HG03108 (cell line): ENCODE data around the gene STK10.

Experiments
- ATAC-seq: cut with Tn5 transposase; IDR thresholded peaks from one replicate; pipeline ENCODE4 v1.9.1; 2021; ENCODE audit warnings: moderate library complexity; ENCODE audit not compliant: unreplicated experiment

The STK10 gene

DNA sequence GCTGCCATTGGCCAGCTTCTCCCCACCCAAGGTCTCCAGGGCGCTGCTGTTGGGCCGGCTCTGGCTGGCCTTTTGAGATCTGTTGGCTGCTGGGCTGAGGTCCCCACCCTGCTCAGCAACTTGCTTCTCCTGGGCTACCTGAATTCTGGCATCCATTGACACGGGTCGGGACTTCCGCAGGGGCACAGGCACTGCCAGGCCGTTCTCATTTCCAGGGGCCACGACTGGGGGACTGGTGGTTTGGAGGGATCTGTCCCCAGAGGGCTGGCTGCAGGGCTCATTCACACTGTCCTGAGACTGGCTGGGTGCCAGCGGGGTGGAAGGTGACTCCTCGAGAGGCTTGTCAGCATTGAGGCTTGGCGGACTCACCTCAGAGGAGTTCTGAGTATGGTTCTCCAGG lies 94.5 kb downstream of the STK10 start:
- no peak for ATAC-seq

DNA sequence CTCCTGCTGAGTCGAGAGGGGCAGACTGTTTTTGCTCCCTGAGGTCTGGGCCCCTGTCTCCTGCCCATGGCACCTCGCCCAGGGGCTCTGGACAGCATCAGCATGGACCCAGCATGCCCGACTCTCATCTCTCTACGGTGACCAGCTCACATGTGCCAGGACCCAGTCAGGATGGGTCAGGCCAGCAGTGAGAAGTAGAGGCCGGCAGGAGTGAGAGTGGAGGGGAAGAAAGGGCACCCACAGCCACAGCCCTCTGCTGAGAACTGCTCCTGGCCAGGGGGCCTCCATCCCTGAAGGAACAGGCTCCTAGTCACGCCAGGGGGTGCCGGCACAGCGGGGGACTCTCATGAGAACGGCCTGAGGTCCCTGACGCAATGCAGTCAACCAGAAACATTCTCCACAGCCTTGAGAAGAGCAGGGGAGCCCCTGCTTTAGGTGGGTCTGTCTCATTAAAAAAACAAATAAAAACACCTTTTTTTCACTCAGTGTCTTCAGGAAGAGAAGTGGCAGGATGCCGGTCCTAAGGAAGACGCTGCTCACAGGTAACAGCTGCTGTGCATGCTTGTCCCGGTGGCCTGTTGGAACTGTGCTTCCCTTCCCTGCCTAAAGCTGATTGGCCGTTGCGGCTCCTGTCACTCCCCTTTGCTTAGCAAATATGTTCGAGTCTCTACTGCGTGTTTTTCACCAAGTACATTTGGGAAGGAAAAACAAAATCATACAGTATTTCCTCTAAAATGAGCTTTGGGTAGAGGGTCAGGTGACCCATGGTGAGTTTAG lies 95.9 kb downstream of the STK10 start:
- ATAC-seq, result no peak

DNA sequence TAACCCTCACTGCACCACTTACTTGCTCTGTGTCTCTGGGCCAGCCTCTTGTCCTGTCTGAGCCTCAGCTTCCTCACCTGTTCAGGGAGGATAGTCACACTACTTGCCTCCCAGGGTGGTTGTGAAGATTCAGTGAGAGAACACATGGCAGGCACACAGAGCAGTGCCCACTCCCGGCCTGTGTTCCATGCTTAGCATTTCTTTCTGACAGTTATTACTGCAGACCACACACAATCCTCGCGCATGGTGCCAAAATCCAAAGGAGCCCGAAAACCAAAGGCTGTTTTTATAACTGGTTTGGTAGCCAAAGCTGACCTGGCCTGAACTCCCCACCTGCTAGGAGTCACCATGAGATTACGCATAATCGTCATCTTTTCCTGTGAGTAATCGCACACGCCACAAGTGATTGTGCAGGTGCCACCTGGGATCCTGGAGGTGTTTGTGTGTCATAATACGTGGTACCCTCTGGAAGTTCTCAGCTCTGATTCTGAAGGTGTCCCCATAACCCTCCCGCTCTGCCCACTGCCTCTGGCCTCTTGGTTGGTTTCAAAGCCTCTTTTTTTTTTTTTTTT lies 97.0 kb downstream of the STK10 start:
- ATAC-seq, result no peak

DNA sequence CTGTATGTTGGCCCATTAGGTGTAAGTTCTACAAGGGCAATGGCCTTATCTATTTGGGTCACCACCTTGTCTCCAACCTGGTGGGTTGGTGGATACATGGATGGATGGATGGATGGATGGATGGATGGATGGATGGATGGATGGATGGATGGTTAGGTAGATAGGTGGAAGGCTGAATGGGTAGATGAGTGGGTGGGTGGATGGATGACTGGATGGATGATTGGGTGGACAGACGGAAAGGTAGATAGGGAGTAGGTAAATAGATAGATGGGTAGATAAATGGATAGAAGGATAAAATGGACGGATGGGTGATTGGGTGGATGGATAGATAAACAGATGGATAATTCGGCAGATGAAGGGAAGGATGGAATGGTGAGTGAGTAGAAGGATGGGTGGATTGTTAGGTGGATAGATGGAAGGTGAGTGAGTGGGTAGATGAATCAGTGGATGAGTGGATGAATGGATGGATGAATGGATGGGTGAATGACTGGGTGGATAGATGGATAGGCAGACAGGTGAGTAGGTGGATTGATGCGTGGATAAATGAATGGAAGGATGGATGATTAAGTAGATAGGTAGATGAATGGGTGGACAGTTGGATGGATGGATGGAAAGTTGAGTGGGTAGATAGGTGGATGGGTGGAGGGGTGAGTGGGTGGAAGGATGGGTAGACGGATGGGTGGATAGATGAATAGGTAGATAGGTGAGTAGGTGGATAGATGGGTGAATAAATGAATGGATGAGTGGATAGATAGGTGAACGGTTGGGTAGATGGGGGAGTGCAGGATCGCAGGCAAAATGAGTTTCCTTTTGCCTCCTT lies 98.5 kb downstream of the STK10 start:
- ATAC-seq, result no peak

DNA sequence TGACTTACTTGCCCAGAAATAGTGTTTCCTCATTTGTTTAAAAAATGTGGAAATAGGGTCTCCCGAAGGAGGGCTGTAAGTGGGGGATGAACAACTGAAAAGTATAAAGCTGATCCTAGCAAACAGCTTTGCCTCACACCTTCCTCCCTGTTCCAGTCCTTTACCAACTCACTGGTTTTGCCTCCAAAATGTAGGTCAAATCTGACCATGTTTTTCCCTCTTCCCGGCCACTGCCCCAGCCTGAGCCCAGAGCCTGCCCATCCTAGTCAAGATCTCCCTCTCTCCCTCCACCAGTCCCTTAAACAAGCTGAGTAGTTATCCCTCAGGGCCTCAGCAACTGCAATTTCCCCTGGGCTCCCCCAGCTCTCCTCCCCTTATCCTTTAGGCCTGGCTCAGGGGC lies 99.2 kb downstream of the STK10 start:
- ATAC-seq, result no peak

DNA sequence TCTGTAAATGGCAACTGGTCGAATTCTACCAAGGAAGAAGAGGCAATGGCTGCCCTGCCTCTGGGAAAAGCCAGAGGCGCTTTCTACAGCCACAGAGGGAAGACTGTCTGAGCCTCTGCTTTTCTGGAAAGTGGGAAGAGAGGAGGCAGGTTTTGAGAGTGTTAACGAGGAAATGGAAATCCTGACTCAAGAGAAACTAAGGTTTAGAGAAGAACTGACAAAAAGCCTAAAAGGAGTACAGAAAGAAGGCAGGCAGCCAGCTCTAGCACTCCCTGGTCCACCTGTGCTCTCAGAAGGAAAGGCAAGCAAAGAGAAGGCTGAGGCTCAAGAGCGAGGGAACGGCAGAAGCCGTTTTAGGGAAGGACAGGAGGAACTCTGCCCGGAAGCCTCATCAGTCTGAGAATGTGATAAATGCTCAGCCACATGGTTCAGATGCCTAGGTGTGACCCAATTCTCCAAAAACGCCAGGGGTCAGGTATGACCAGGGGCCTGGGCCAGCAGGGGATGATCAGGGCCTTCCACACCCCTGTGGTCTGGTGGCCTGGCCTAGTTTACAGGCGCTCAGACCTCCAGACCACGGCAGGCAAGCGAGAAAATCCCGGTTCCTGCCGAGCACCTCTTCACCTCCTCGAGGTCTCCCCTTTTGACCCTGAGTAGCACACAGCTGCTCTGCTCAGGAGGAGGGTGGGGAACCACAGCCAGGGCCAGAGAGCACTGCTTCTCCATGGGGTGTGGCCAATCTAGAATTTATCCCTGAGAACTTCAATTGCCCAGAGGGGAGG lies 101.6 kb downstream of the STK10 start:
- ATAC-seq, result no peak

DNA sequence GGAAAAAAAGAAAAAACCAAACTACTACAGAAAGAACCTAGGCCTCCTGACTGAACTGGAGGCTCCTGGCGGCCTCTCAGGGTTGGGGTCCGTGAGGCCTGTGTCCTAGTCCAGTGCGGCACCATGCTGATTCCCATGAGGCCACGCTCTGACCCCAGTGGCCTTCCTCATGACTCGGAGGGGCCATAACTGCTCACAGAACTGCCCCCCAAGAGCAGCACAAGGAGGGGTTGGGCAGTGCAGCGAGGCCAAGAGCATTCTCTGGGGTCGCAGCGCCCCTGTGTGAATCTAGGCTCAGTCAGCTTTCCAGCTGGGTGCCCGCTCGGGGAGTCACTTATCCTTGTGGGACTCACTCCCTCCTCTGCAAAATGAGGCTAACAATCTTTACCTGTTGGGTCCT lies 102.3 kb downstream of the STK10 start:
- no peak for ATAC-seq

DNA sequence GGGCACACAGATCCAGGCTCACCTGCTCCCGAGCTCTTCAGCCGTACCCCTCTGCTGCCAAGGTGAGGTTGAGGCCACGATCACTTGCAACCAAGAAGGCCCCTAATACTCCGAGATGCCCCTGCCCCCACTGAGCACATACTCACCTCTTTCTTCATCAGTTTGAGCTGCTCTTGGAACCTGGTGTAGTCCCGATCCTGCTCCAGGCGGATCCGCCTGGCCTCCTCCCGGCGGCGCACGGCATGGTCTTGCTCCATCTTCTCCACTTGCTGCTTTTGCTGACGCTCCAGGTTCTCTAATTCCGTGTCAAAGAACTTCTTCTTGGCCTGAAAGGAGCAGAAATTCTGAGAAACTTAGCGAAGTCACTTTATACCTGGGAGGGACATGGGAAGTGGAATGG lies 105.8 kb downstream of the STK10 start:
- ATAC-seq, result no peak

DNA sequence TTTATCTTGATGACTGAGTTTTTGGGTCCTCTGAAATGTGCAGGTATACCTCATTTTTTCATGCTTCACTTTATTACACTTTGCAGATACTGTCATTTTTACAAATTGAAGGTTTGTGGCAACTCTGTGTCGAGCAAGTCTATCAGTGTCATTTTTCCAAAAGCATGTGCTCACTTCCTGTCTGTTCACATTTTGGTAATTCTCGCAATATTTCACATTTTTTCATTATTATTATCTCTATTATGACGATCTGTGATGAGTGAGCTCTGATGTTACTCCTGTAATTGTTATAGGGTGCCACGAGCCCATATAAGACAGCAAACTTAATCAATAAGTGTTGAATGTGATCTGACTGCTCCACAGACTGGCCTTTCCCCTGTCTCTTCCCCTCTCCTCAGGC lies 108.1 kb downstream of the STK10 start:
- no peak for ATAC-seq

DNA sequence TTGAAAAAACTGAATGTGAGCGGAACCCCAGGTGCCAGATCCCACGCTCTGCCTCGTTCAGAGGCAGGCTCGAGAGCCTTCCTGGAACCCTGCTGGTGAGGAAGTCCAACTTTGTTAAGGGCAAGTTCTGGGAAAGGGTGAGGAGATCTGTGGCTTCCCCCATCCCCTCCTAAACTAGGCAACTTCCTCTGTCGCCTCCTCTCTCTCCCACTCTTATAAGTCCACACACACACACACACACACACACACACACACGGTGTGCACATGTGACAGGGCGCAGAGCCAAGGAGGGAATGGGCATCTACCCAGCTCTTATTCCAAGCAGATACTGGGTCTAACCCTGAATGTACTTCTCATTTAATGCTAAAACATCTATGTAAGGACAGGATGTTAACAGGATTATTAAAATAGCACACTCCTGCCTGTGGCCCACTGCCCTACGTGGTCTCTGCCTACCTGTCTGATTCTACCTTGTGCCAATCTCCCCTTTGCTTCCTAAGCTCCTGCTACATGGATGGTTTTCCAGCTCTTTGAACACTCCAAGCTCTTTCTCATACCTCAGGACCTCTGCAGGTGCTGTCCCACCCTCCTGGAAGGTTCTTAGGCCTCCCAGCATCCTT lies 109.2 kb downstream of the STK10 start:
- no peak for ATAC-seq

DNA sequence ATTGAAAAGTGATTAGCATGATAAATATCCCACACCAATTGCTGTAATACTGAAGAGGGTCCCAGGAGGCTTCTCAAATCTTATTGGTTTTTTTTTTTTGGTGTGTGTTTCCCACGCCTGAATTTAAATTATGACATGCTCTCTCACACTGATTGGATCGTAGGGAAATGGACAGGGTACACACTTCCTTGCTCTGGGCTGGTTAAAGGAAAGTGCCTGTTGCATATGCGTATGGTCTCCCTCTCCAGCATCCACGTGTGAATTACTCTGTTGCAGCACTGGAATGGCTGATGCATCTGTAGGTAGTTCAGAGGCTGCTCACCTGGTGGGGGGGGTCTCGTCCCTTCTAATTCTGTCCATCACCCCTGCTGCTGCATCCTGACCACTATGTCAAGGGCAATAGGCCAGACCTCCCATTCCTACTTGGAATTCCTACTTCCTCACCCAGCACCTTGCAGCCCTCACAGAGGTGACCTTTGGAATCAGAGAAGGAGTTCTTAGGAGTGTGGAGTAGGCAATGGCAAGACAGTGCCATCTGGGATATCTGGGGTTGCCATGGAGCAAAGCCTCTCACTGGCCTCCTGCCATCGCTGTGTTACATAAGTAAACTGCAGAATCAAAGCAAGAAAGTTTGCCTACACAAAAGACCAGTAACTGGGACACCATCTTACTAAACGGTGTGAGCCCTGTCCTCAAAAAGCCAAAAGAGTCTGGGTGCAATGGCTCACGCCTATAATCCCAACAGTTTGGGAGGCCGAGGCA lies 110.2 kb downstream of the STK10 start:
- no peak for ATAC-seq

DNA sequence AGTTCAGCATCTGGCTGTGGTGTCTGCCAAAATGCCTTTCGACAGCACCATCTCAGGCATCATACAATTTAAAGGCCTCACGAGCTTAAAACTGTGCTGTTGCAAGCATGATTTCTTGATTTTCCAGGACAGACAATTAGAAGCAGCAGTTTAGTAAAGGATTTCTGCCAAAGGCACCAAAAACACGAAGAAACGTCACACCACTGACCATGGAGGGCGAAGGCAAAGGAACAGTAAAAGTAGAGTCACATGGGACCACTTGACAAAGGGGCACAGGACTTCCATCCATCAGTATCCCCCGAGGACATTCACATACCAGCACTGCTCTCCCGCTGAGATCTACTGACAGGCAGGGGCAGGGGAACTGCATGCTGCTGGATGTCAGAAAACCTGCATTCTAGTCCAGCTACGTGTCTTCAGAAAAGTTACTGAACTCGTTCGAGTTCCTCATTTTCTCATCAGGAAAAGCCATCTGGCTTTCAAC lies 111.2 kb downstream of the STK10 start:
- no peak for ATAC-seq

DNA sequence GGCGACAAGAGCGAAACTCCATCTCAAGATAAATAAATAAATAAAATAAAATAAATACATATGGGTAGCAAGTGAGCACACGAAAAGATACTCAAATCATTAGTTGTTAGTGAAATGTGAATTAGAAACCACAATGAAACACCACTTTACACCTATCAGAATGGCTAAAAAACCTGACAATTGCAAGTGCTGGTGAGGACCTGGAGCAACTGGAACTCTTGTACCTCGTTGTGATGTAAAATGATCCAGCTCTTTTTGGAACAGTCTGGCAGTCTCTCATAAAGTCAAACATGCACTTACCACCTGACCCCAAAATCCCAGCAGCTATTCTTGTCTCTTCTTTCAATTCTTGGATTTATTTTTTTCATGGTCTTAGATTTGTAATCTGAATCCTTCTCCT lies 112.4 kb downstream of the STK10 start:
- no peak for ATAC-seq

DNA sequence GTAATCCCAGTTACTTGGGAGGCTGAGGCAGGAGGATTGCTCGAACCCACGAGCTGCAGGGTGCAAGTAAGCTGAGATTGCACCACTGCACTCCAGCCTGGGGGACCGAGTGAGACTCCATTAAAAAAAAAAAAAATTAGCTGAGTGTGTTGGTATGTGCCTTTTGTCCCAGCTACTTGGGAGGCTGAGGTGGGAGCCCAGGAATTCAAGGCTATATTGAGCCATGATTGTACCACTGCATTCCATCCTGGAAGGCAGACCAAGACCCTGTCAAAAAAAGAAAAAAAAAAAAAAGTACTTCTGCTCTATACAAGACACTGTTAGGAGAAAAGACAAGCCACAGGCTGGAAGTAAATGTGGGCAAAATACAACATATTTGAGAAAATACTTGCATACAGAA lies 113.1 kb downstream of the STK10 start:
- ATAC-seq, result no peak

DNA sequence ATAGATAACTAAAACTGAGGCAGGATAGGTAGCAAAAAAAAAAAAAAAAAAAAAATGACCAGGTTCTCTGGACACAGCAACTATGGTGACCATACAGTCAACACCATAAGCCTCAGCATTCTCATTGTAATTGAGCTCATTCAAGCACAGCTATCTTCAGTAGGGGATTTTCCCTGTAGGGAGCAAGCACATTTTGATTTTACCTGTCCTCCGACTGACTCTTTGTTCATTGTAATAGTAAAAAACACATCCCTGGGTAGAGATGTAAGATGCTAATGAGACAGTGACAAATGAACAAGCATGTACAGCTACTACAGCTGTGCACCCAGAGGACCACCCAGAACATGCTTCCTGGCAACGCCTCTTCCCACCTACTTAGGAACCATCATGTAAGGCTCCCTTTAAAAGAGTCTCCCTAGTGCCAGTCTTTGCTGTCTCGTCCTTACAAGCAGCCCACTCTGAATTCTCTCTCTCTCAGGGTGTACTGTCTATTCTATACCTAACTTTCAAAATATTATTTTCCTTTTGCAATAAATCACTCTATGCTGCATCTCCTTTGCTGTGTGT lies 116.6 kb downstream of the STK10 start:
- ATAC-seq, result no peak

DNA sequence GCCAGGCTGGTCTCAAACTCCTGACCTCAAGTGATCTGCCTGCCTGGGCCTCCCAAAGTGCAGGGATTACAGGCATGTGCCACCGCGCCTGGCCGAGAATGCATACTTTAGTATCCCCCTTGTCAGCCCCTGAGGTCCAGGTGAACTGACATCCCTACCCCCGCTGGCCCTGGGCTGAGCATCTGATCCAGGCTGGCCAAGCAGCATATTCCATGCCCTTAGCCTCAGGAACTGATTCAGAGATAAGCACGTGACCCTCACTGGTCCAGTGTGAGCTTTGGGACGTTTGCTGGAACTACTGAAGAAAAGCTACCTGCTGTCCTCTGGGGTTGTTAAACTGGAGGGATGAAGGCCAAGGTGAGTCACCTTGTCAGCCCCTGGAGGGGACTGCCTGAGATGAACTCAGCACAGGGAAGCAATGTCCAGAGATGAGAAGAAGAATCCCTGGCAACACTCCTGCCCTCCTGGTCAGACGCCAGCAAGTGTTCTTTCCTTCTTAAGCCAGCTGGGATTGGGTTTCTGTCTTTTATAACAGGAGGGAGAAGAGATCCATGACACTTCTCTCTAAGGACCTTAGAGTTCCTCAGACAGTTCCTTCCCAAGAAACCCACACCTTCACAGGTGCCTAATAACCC lies 122.5 kb downstream of the STK10 start:
- ATAC-seq, result no peak

DNA sequence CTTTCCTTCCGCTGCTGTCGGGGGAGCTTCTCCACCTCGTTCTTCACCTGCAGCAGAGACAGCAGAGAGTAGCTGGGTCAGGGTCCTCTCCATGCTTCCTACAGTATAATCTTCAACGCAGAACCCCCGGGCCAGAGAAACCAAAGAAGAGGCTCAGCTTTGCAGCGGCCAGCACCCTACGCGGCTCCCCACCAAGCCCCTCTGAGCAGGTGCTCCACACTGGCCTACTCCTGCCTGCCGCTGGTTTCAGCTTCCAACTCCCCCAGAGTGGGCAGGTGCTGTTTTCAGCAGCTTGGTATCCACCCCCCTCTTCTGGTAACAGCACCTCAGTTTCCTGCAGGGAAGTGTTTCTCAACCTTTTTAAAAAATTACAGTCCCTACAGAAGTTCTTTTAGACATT lies 123.3 kb downstream of the STK10 start:
- ATAC-seq, result no peak

DNA sequence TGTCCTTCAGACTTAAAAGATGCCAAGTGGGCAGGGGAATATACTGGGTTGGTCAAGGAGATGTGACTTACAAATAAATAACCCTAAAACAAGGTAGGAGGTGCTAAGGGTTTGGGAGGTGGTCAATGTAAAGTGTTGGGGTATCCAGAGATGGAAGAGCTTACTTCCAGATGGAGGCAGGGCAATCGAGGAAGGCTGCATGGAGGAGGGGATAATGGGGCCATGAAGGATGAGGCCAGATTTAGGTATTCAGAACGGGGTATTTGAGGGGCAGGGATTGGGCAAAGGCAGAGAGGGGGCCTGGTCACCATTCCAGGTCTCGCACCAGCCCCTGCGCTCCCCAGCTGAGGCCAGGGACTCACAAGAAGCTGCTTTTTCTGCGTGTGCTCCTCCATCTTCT lies 123.7 kb downstream of the STK10 start:
- no peak for ATAC-seq
